GM18517 (cell line): Measurements from ENCODE around the gene IFNL2.
"Not testable (repeated sequence)": the region's sequence is repeated elsewhere in the genome, so short reads cannot be mapped to it uniquely, and the experiment has no call there.

Experiments used
- ATAC-seq: cut with Tn5 transposase; IDR thresholded peaks from one replicate; pipeline ENCODE4 v1.9.1; 2021; ENCODE audit warnings: mild to moderate bottlenecking, moderate library complexity; ENCODE audit not compliant: unreplicated experiment

IFNL2 gene

GRCh38 chr19:39252458-39252857, 15.7 kb upstream of the IFNL2 start:
- ATAC-seq = no peak

DNA sequence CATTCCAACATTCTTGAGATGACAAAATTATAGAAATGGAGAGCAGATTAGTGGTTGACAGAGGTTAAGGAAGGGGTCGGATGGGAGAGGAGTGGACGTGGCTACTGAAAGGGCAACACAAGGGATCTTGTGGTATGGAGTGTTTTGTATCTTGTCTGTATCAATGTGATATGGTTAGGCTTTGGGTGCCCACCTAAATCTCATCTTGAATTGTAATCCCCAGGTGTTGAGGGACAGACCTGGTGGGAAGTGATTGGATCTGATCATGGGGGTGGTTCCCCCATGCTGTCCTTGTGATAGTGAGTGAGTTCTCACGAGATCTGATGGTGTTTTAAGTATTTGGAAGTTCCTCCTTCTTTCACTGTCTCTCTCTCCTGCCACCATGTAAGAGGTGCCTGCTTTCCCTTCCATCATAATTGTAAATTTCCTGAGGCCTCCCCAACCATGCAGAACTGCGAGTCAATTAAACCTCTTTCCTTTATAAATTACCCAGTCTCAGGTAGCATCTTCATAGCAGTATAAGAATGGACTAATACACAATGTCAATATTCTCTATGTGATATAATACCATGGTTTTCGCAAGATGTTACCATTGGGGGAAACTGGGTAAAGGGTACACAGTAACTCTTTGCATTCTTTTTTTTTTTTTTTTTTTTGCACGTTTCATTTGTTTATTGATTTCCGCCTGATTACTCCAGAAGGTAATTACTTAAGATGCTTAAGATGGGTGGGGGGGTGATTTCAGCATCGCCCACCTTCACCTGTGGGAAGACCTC, 14.6 kb upstream of the IFNL2 start:
- ATAC-seq = no peak

DNA sequence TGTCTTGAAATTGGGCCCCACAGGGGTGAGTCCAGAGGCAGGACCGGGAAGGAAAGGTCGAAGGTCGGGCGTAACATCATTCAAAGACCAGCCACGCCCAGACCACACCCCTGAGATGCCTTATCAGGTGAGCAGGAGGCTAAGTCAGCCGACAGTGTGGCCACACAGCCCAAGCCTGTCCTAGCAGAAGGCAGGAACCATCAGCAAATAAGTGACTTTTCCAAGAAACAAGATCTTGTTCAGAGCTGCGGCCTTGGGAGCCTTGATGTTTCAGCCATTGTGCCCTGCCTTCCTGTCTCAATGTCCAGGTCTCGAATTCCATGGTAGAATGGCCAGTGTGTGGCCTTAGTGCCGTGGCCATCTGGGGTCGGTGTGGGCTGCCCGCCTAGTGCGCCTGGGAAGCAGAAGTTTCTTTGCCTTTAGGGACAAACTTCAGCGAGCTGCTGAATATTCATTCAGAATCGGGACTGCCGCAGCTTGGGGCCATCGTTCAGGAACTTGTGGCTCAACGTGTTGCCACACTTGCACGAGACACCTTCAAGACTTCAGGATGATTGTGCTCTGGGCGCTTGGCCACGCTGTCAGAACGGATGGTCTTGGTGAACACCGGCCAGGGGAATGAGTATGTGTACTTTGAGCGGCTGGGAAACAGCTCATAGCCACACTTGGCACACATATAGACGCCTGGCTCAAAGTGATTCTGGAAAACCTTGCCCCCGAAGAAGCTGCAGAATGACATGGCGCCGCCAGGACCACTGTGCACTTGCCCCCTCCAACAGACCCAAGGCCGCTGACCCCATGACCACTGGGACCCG, 13.5 kb upstream of the IFNL2 start:
- ATAC-seq = no peak

GRCh38 chr19:39257227-39257626, 11.0 kb upstream of the IFNL2 start:
- no peak for ATAC-seq

DNA sequence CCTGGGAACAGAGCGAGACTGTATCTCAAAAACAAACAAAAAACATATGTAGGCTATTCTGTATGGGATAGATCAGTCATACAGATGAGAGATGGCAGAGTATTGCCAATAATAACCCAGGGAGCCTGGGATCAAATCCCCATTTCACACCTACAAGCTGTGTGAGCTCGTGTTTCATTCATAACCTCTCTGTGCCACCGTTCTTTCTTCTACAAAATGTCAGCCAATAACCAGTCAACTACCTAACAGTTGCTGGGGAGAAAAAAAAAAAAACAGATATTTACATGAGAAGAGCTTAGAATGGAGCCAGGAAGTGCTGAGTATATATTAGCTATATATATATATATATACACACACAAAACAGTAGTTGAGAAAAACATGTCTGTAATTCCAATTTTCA, 6.5 kb upstream of the IFNL2 start:
- no peak for ATAC-seq

DNA sequence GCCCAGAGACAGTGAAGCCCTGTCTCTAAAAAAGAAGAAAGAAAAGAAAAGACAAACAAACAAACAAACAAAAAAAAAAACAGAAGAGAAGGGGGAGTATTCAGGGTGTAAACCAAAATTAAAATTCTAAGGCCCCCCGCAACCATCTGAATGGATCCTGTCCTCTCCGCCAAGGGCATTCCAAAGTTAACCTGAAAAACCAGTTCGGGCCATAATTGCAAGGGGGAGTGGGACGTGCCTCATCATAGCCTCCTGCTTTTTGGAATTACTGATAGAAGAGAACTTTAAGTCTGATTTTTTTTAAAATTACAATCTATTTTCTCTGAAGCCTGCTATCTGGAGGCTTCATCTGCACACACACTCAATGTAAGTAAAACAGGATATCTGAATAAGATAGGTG, 5.7 kb upstream of the IFNL2 start:
- ATAC-seq = no peak

DNA sequence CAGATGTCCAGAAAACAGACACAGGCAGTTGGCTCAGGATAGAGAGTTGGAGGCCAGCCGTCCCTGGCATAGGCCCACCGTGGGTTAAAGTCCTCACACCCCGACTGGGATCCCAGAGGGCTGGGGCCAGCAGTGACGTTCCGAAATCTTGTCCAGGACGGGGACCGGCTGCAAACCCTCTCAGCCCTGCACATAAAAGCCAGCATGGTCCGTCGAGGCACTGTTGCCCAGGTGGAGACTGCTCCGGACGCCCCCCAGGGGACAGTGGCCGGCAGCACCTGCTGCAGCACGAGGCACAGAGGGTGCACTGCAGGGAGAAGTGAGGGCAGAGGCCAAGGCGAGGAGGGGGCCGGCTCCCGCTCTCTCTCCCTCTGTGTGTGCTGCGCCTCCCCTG, 4.3 kb upstream of the IFNL2 start:
- ATAC-seq = no peak

GRCh38 chr19:39264306-39265290, 3.6 kb upstream of the IFNL2 start:
- no peak for ATAC-seq

- ATAC-seq = no peak
Observed at GRCh38 chr19:39265321-39265916, 2.8 kb upstream of the IFNL2 start.

GRCh38 chr19:39268531-39269223, 481 bp downstream of the IFNL2 start:
- not testable (repeated sequence) for ATAC-seq

DNA sequence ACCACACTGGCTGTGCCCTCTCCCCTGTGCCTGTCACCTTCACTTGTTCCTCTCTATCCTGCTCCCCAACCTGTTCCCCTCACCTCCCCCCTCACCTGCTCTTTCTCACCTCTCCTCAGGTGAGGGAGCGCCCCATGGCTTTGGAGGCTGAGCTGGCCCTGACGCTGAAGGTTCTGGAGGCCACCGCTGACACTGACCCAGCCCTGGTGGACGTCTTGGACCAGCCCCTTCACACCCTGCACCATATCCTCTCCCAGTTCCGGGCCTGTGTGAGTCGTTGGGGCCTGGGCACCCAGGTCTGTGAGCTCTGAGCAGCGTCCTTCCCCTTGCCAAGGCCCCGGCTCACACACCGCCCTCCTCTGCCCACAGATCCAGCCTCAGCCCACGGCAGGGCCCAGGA, 1.2 kb downstream of the IFNL2 start:
- ATAC-seq = not testable (repeated sequence)

- ATAC-seq = no peak
Observed at GRCh38 chr19:39270036-39270871, 2.1 kb downstream of the IFNL2 start.

GRCh38 chr19:39273859-39274258, 5.7 kb downstream of the IFNL2 start:
- ATAC-seq = not testable (repeated sequence)

DNA sequence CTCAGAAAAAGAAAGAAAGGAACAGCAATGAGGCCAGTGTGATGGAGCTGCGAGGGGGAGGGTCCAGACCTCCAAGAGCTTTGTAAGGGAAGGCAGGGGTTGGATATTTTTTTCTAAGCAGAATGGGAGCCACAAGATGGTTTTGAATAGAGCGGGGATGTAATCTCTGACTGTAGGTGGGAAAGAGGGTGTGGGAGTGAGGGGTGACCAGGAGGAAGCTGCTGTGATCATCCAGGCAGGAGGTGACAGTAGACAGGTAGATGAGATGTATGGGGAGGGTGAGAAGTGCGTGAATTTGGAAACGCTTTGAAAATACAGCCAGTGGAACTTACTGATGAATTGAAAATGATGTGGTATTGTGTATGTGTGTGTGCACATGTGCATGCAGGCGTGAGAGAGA, 7.4 kb downstream of the IFNL2 start:
- no peak for ATAC-seq

GRCh38 chr19:39276740-39277139, 8.5 kb downstream of the IFNL2 start:
- no peak for ATAC-seq

DNA sequence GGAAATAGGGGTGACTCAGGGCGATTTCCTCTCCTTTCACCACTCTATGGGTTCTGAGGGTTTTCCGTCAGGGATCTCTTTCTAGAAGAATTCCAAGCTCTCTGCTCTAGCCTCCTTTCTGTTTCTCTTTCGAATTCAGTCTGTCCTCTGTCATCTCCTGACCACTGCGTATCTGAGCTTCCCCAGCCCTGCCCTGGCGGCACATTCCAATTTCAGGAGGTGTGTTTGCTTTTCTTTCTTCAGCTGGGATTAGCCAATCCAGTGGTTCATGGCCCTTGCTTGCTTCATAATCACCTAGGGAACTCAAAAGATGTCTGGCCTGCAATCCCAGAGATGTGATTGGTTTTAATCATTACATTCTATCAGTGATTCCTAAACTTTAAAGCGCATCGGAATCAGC, 9.4 kb downstream of the IFNL2 start:
- ATAC-seq = no peak

DNA sequence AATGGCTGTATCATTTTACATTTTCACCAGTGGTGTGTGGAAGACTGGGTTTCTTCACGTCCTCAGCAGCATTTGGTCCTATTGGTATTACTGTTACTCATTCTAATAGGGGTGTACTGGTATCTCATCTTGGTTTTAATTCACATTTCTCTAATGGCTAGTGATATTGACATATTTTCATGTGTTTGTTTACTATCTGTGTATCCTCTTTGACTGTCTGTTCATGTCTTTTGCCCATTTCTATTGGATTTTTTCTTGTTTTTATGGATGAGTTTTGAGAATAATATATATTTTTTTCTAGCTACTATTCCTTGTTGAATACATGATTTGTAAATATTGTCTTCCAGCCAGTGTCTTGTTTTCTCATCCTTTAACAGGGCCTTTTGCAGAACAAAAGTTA, 13.8 kb downstream of the IFNL2 start:
- ATAC-seq = no peak

DNA sequence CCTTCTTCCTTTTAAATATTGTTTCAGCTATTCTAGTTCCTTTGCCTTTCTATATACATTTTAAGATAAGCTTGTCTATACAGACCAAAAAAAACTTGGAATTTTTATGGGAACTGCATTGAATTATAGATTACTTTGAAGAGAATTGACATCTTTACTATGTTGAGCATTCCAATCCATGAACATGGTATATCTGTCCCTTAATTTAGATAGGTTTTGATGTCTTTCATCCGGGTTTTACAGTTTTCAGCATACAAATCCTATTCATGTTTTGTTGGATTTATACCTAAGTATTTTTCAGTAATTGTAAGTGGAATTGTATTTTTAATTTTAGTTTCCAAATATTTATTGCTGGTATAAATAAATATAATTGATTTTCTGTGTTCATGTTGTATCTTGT, 15.8 kb downstream of the IFNL2 start:
- no peak for ATAC-seq

DNA sequence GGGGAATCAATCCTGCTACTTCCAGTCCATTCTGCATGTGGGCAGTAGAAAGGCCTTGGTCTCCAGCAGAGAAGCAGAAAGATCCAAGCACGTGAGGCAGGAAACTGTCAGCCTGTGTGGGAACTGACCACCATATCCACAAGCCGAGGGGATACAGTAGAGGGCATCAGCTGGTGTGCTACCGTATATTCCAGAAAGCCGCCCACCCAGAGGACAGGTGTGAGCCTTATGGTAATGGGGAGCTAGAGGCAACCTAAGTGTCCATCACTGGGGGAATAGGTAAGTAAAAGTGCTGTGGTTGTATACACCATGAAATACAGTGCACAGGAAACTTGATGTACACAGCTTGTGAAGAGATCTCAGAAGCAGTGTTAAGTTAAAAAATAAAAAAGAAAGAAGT, 25.2 kb downstream of the IFNL2 start:
- ATAC-seq = no peak
